HFFc6 (cell line): ENCODE data around the gene SRGAP2C. TPM values are rescaled to one million over a fixed set of nuclear protein-coding genes. Genes with fewer than 3 reads are reported as not detected.
A peak's percentile ranks its signal among the peaks of the same experiment; 100 is the strongest.
"Not testable (repeated sequence)": the region's sequence is repeated elsewhere in the genome, so short reads cannot be mapped to it uniquely, and the experiment has no call there.

Experiments used
- DNase-seq: peaks from one replicate; pipeline ENCODE4 v3.0.0-alpha.2; 2018
- H3K27ac Mint-ChIP-seq: 2 replicates; pipeline ENCODE4 v1.8.0; 2020; ENCODE audit warnings: mild to moderate bottlenecking, mixed read lengths
- H3K27me3 Mint-ChIP-seq: 2 replicates; pipeline ENCODE4 v1.8.0; 2021; ENCODE audit warnings: mild to moderate bottlenecking, moderate library complexity, mixed read lengths; ENCODE audit not compliant: insufficient read depth
- H3K36me3 Mint-ChIP-seq: 2 replicates; pipeline ENCODE4 v1.8.0; 2021; ENCODE audit warnings: low read depth, mixed read lengths
- H3K4me1 Mint-ChIP-seq: 2 replicates; pipeline ENCODE4 v1.8.0; 2020; ENCODE audit warnings: low read depth, mixed read lengths
- H3K4me3 Mint-ChIP-seq: 2 replicates; pipeline ENCODE4 v1.8.0; 2020; ENCODE audit warnings: mild to moderate bottlenecking, moderate library complexity, mixed read lengths
- H3K9me3 Mint-ChIP-seq: 2 replicates; pipeline ENCODE4 v1.8.0; 2020; ENCODE audit warnings: mild to moderate bottlenecking, mixed read lengths
- total RNA-seq, 6 experiments: library from RNA; stranded (reverse); fragmentation: NEBNext Ultra II Directional; extraction: Animal tissue kit (Norgen Biotek cat#: 25700); gene quantifications; 2 replicates in 1 of 6; 3 replicates in 5 of 6; pipeline ENCODE4 v1.2.3, GENCODE V29; 2021

The SRGAP2C gene
- total RNA-seq, 6 experiments from 2014 or later: 13.8 to 34.6 (median 23.0) TPM

GRCh38 chr1:121262163-121262562, 77.4 kb downstream of the SRGAP2C start:
- H3K4me1 Mint-ChIP-seq, DNase-seq, H3K9me3 Mint-ChIP-seq, H3K27ac Mint-ChIP-seq, H3K4me3 Mint-ChIP-seq, H3K27me3 Mint-ChIP-seq, H3K36me3 Mint-ChIP-seq: not testable (repeated sequence)

- Mint-ChIP-seq H3K4me3 (peak overlapping the region; percentile 57; the same call in 1 of the 2 replicates), H3K27ac (0 out of 2 replicates have a peak overlapping the region, but pooled peaks have one; percentile 36)
- peak; percentile 66 for DNase-seq
- not testable (repeated sequence) for H3K9me3 Mint-ChIP-seq, H3K4me1 Mint-ChIP-seq, H3K27me3 Mint-ChIP-seq, H3K36me3 Mint-ChIP-seq
These were observed 79.0 kb downstream of the SRGAP2C start for GRCh38 chr1:121263789-121264244.

GRCh38 chr1:121267072-121267471, 82.3 kb downstream of the SRGAP2C start:
- H3K4me3 Mint-ChIP-seq, H3K9me3 Mint-ChIP-seq, H3K4me1 Mint-ChIP-seq, H3K27me3 Mint-ChIP-seq, H3K27ac Mint-ChIP-seq, H3K36me3 Mint-ChIP-seq, DNase-seq: not testable (repeated sequence)

- not testable (repeated sequence) for H3K36me3 Mint-ChIP-seq, DNase-seq, H3K27me3 Mint-ChIP-seq, H3K4me1 Mint-ChIP-seq, H3K9me3 Mint-ChIP-seq, H3K4me3 Mint-ChIP-seq, H3K27ac Mint-ChIP-seq
These were observed 84.5 kb downstream of the SRGAP2C start for GRCh38 chr1:121269309-121269708.

GRCh38 chr1:121269973-121270372, 85.2 kb downstream of the SRGAP2C start:
- not testable (repeated sequence) for H3K4me1 Mint-ChIP-seq, H3K9me3 Mint-ChIP-seq, DNase-seq, H3K36me3 Mint-ChIP-seq, H3K27me3 Mint-ChIP-seq
- H3K4me3 Mint-ChIP-seq: peak overlapping the region; percentile 82
- peak overlapping the region; percentile 70; the same call in 1 of the 2 replicates for H3K27ac Mint-ChIP-seq

GRCh38 chr1:121271143-121271715, 86.5 kb downstream of the SRGAP2C start:
- H3K4me1 Mint-ChIP-seq, H3K27me3 Mint-ChIP-seq, H3K36me3 Mint-ChIP-seq, H3K4me3 Mint-ChIP-seq, H3K27ac Mint-ChIP-seq, H3K9me3 Mint-ChIP-seq, DNase-seq: not testable (repeated sequence)

- H3K4me1 Mint-ChIP-seq, H3K36me3 Mint-ChIP-seq, H3K27me3 Mint-ChIP-seq, H3K27ac Mint-ChIP-seq, H3K9me3 Mint-ChIP-seq, DNase-seq, H3K4me3 Mint-ChIP-seq: not testable (repeated sequence)
These were observed 90.7 kb downstream of the SRGAP2C start for GRCh38 chr1:121275435-121275834.

GRCh38 chr1:121278202-121278601, 93.4 kb downstream of the SRGAP2C start:
- not testable (repeated sequence) for H3K4me1 Mint-ChIP-seq, H3K27me3 Mint-ChIP-seq, H3K36me3 Mint-ChIP-seq, H3K27ac Mint-ChIP-seq, H3K9me3 Mint-ChIP-seq, H3K4me3 Mint-ChIP-seq, DNase-seq

GRCh38 chr1:121278777-121279547, 94.2 kb downstream of the SRGAP2C start:
- not testable (repeated sequence) for H3K4me3 Mint-ChIP-seq, H3K36me3 Mint-ChIP-seq, H3K4me1 Mint-ChIP-seq, DNase-seq, H3K9me3 Mint-ChIP-seq, H3K27ac Mint-ChIP-seq, H3K27me3 Mint-ChIP-seq

- H3K4me1 Mint-ChIP-seq, H3K27ac Mint-ChIP-seq: not testable (repeated sequence)
These were observed 94.7 kb downstream of the SRGAP2C start for GRCh38 chr1:121279548-121279898.

GRCh38 chr1:121280699-121281317, 96.0 kb downstream of the SRGAP2C start:
- not testable (repeated sequence) for H3K9me3 Mint-ChIP-seq, H3K27me3 Mint-ChIP-seq, H3K27ac Mint-ChIP-seq, DNase-seq, H3K36me3 Mint-ChIP-seq, H3K4me3 Mint-ChIP-seq, H3K4me1 Mint-ChIP-seq

More at GRCh38 chr1:121279548-121279898, 94.7 kb downstream of the SRGAP2C start:
- not testable (repeated sequence) for H3K36me3 Mint-ChIP-seq, DNase-seq, H3K27me3 Mint-ChIP-seq, H3K9me3 Mint-ChIP-seq, H3K4me3 Mint-ChIP-seq

- DNase-seq, H3K27ac Mint-ChIP-seq, H3K27me3 Mint-ChIP-seq, H3K4me3 Mint-ChIP-seq, H3K9me3 Mint-ChIP-seq, H3K4me1 Mint-ChIP-seq, H3K36me3 Mint-ChIP-seq: not testable (repeated sequence)
These were observed 96.7 kb downstream of the SRGAP2C start for GRCh38 chr1:121281480-121281879.

- H3K36me3 Mint-ChIP-seq, H3K9me3 Mint-ChIP-seq, H3K4me3 Mint-ChIP-seq, H3K4me1 Mint-ChIP-seq, H3K27me3 Mint-ChIP-seq: not testable (repeated sequence)
- peak; percentile 51 for DNase-seq
- H3K27ac Mint-ChIP-seq: peak overlapping the region; percentile 46; the same call in 1 of the 2 replicates
These were observed 98.9 kb downstream of the SRGAP2C start for GRCh38 chr1:121283587-121284180.

GRCh38 chr1:121292590-121292989, 107.8 kb downstream of the SRGAP2C start:
- H3K9me3 Mint-ChIP-seq, H3K4me1 Mint-ChIP-seq, H3K27me3 Mint-ChIP-seq, H3K4me3 Mint-ChIP-seq, H3K27ac Mint-ChIP-seq, H3K36me3 Mint-ChIP-seq, DNase-seq: not testable (repeated sequence)
